ENCODE measurements around the gene GPRASP3. TPM values are rescaled to one million over a fixed set of nuclear protein-coding genes. Genes with fewer than 3 reads are reported as not detected.
"Not testable (repeated sequence)": the region's sequence is repeated elsewhere in the genome, so short reads cannot be mapped to it uniquely, and the experiment has no call there.

The GPRASP3 gene
- total RNA-seq, 1 experiment from 2014 or later, result 3.1 TPM

DNA sequence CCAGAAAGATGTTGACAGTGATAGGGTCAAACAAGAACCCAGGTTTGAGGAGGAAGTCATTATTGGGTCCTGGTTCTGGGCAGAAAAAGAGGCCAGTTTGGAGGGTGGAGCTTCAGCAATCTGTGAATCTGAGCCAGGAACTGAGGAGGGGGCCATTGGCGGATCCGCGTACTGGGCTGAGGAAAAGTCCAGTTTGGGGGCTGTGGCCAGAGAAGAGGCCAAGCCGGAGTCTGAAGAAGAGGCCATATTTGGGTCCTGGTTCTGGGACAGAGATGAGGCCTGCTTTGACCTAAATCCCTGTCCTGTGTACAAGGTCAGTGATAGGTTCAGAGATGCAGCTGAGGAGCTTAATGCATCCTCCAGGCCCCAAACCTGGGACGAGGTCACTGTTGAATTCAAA lies 4.6 kb upstream of the GPRASP3 start:
- Histone ChIP-seq H3K27ac (ENCODE audit: low read depth, low read length) (no peak overlapping the region), H3K27me3 (ENCODE audit: insufficient read depth, low read length) (no peaks in the 10 kb centered on the region), H3K9me2 (ENCODE audit: insufficient read depth) (no peaks in the 10 kb centered on the region), H3K4me2 (ENCODE audit: low read length) (no peak overlapping the region), H3K79me2 (ENCODE audit: insufficient read depth, low read length) (no peaks in the 10 kb centered on the region), H3K4me3 (replicated peaks in 1 of 2; ENCODE audit: low read depth in 1 of 2, low read length in 2 of 2) (no peak overlapping the region), H4K20me1 (ENCODE audit: insufficient read depth) (no peaks in the 10 kb centered on the region), H2AFZ (ENCODE audit: low read depth, low read length, poor library complexity, severe bottlenecking) (no peak overlapping the region), H3K36me3 (ENCODE audit: control insufficient read depth in 1 of 2, insufficient read depth in 2 of 2, low read length in 2 of 2) (no peaks in the 10 kb centered on the region), H3K9ac (ENCODE audit: low read length) (no peak overlapping the region), H3K4me1 (ENCODE audit: control insufficient read depth in 1 of 2, insufficient read depth in 2 of 2, low read length in 2 of 2) (no peaks in the 10 kb centered on the region), H3K9me3 (ENCODE audit: control insufficient read depth in 1 of 2, insufficient read depth in 1 of 2, low read depth in 1 of 2, low read length in 2 of 2) (no peaks in the 10 kb centered on the region)
- TF ChIP-seq, protein P1, sequence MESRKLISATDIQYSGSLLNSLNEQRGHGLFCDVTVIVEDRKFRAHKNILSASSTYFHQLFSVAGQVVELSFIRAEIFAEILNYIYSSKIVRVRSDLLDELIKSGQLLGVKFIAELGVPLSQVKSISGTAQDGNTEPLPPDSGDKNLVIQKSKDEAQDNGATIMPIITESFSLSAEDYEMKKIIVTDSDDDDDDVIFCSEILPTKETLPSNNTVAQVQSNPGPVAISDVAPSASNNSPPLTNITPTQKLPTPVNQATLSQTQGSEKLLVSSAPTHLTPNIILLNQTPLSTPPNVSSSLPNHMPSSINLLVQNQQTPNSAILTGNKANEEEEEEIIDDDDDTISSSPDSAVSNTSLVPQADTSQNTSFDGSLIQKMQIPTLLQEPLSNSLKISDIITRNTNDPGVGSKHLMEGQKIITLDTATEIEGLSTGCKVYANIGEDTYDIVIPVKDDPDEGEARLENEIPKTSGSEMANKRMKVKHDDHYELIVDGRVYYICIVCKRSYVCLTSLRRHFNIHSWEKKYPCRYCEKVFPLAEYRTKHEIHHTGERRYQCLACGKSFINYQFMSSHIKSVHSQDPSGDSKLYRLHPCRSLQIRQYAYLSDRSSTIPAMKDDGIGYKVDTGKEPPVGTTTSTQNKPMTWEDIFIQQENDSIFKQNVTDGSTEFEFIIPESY (IDR thresholded peaks at IDR 0.05; ENCODE audit: extremely low read depth, insufficient replicate concordance, low read length), result no peak
- TF ChIP-seq EZH2phosphoT487 (IDR thresholded peaks at IDR 0.05; ENCODE audit: borderline replicate concordance) (no peak), YY1 (IDR thresholded peaks at IDR 0.05; ENCODE audit: extremely low read depth, insufficient replicate concordance, low read depth, low read length) (no peak), EGR1 (IDR thresholded peaks at IDR 0.05; ENCODE audit: low read depth) (no peak), ZFX (IDR thresholded peaks at IDR 0.05) (no peak), SIN3A (IDR thresholded peaks at IDR 0.05; ENCODE audit: low read depth) (no peak), RAD21 (IDR thresholded peaks at IDR 0.05; ENCODE audit: low read depth) (no peak), CBX3 (IDR thresholded peaks at IDR 0.05; ENCODE audit: low read depth) (no peak), CEBPB (IDR thresholded peaks at IDR 0.05; ENCODE audit: low read depth) (no peak), EZH2 (IDR thresholded peaks at IDR 0.05) (no peak)
- TF ChIP-seq, protein P2, sequence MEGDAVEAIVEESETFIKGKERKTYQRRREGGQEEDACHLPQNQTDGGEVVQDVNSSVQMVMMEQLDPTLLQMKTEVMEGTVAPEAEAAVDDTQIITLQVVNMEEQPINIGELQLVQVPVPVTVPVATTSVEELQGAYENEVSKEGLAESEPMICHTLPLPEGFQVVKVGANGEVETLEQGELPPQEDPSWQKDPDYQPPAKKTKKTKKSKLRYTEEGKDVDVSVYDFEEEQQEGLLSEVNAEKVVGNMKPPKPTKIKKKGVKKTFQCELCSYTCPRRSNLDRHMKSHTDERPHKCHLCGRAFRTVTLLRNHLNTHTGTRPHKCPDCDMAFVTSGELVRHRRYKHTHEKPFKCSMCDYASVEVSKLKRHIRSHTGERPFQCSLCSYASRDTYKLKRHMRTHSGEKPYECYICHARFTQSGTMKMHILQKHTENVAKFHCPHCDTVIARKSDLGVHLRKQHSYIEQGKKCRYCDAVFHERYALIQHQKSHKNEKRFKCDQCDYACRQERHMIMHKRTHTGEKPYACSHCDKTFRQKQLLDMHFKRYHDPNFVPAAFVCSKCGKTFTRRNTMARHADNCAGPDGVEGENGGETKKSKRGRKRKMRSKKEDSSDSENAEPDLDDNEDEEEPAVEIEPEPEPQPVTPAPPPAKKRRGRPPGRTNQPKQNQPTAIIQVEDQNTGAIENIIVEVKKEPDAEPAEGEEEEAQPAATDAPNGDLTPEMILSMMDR (IDR thresholded peaks at IDR 0.05 in 2 of 3, conservative IDR thresholded peaks at IDR 0.05 in 1 of 3; ENCODE audit: borderline replicate concordance in 1 of 3, insufficient read depth in 1 of 3, low read depth in 2 of 3, low read length in 2 of 3), result no peak
- TF ChIP-seq, protein P3, sequence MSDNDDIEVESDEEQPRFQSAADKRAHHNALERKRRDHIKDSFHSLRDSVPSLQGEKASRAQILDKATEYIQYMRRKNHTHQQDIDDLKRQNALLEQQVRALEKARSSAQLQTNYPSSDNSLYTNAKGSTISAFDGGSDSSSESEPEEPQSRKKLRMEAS (IDR thresholded peaks at IDR 0.05), result no peak
- CTCF ChIA-PET, result no interaction called here
- ATAC-seq, result no peak
- RAD21 ChIA-PET (ENCODE audit: low non-redundant PET in 1 of 2, low total read pairs in 2 of 2, uncharacterized antibody in 2 of 2, unreplicated experiment in 2 of 2), result no interaction called here
- intact Hi-C loops (cut with micrococcal nuclease), result no loop called here
- POLR2A ChIA-PET, result no interaction called here
- DNase-seq (ENCODE audit: low read depth, low spot score), result no peak
- no TSS peak for BruUV-seq (replicated peaks)

DNA sequence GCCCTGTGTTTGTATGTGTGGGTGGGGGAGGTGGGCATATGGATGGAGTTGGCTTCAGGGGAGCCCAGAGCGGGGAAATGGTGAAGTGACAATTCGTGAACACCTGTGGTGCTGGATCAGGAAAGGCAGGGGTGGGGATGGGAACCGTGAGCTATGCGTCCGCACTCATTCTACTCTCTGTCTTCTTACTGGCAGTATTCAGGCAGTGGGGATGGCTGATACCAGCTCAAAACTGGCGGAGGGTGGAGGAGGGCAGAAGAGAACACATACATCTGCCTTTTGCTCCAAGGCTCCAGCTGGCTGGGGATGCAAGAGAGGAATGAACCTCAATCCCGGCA lies 595 bp downstream of the GPRASP3 start:
- DNase-seq (ENCODE audit: low read depth, low spot score); H3K36me3 ChIP-seq (ENCODE audit: control insufficient read depth in 1 of 2, insufficient read depth in 2 of 2, low read length in 2 of 2); H3K79me2 ChIP-seq (ENCODE audit: insufficient read depth, low read length); H3K4me3 ChIP-seq (replicated peaks in 1 of 2; ENCODE audit: low read depth in 1 of 2, low read length in 2 of 2); H3K27me3 ChIP-seq (ENCODE audit: insufficient read depth, low read length); H3K4me1 ChIP-seq (ENCODE audit: control insufficient read depth in 1 of 2, insufficient read depth in 2 of 2, low read length in 2 of 2); ATAC-seq; H3K27ac ChIP-seq (ENCODE audit: low read depth, low read length); RAD21 ChIA-PET (ENCODE audit: low non-redundant PET in 1 of 2, low total read pairs in 2 of 2, uncharacterized antibody in 2 of 2, unreplicated experiment in 2 of 2); intact Hi-C loops (cut with micrococcal nuclease); H3K4me2 ChIP-seq (ENCODE audit: low read length); H2AFZ ChIP-seq (ENCODE audit: low read depth, low read length, poor library complexity, severe bottlenecking); H3K9me3 ChIP-seq (ENCODE audit: control insufficient read depth in 1 of 2, insufficient read depth in 1 of 2, low read depth in 1 of 2, low read length in 2 of 2); H3K9me2 ChIP-seq (ENCODE audit: insufficient read depth); H3K9ac ChIP-seq (ENCODE audit: low read length); BruUV-seq (replicated peaks); CTCF ChIA-PET; H4K20me1 ChIP-seq (ENCODE audit: insufficient read depth); POLR2A ChIA-PET: not testable (repeated sequence)
